Measurements from ENCODE around the gene HGF.

HGF gene

GRCh38 chr7:81682873-81683272 lies 87.0 kb downstream of the HGF start:
- H3K79me2 ChIP-seq (ENCODE audit: insufficient read depth, low read length), result no peaks in the 10 kb centered on the region
- H3K4me3 ChIP-seq (ENCODE audit: insufficient read depth, low read length, poor library complexity, severe bottlenecking), result no peak overlapping the region
- H3F3A ChIP-seq (ENCODE audit: insufficient read depth), result no peaks in the 10 kb centered on the region
- H3K36me3 ChIP-seq (ENCODE audit: low read length), result no peaks in the 10 kb centered on the region
- no peak overlapping the region for H3K4me2 ChIP-seq (ENCODE audit: low read depth, low read length, poor library complexity, severe bottlenecking)
- no peak overlapping the region for H2AFZ ChIP-seq (ENCODE audit: low read depth, low read length, severe bottlenecking)
- H3K27me3 ChIP-seq (ENCODE audit: low read length), result no peaks in the 10 kb centered on the region
- H3K9me3 ChIP-seq (ENCODE audit: insufficient read depth, low read length), result no peaks in the 10 kb centered on the region
- H4K20me1 ChIP-seq (ENCODE audit: low read depth, low read length), result no peaks in the 10 kb centered on the region
- no peak for TF ChIP-seq CTCF (IDR thresholded peaks at IDR 0.05; ENCODE audit: insufficient read depth, low read length, poor library complexity, severe bottlenecking)
- no peak for TF ChIP-seq EZH2phosphoT487 (conservative IDR thresholded peaks at IDR 0.05; ENCODE audit: low read length)
- H3K9me2 ChIP-seq (replicated peaks; ENCODE audit: insufficient read depth, low read length), result no peaks in the 10 kb centered on the region
- H3K9ac ChIP-seq (ENCODE audit: low read length), result no peak overlapping the region
- H3K27ac ChIP-seq (ENCODE audit: low read depth, low read length), result no peak overlapping the region

GRCh38 chr7:81680120-81680519 lies 89.7 kb downstream of the HGF start:
- Histone ChIP-seq H4K20me1 (ENCODE audit: low read depth, low read length) (no peaks in the 10 kb centered on the region), H3K9me3 (ENCODE audit: insufficient read depth, low read length) (no peaks in the 10 kb centered on the region), H3K27me3 (ENCODE audit: low read length) (no peaks in the 10 kb centered on the region), H3K79me2 (ENCODE audit: insufficient read depth, low read length) (no peaks in the 10 kb centered on the region), H3K4me2 (ENCODE audit: low read depth, low read length, poor library complexity, severe bottlenecking) (no peak overlapping the region), H3K4me3 (ENCODE audit: insufficient read depth, low read length, poor library complexity, severe bottlenecking) (no peak overlapping the region), H3K9ac (ENCODE audit: low read length) (no peak overlapping the region), H3K27ac (ENCODE audit: low read depth, low read length) (no peak overlapping the region), H2AFZ (ENCODE audit: low read depth, low read length, severe bottlenecking) (no peak overlapping the region), H3F3A (ENCODE audit: insufficient read depth) (no peaks in the 10 kb centered on the region), H3K36me3 (ENCODE audit: low read length) (no peaks in the 10 kb centered on the region), H3K9me2 (replicated peaks; ENCODE audit: insufficient read depth, low read length) (no peaks in the 10 kb centered on the region)
- TF ChIP-seq CTCF (IDR thresholded peaks at IDR 0.05; ENCODE audit: insufficient read depth, low read length, poor library complexity, severe bottlenecking) (no peak), EZH2phosphoT487 (conservative IDR thresholded peaks at IDR 0.05; ENCODE audit: low read length) (no peak)

- no peak overlapping the region for H3K9ac ChIP-seq (ENCODE audit: low read length)
- H3K4me3 ChIP-seq (ENCODE audit: insufficient read depth, low read length, poor library complexity, severe bottlenecking), result no peak overlapping the region
- H3K36me3 ChIP-seq (ENCODE audit: low read length), result no peaks in the 10 kb centered on the region
- TF ChIP-seq EZH2phosphoT487 (conservative IDR thresholded peaks at IDR 0.05; ENCODE audit: low read length) (no peak), CTCF (IDR thresholded peaks at IDR 0.05; ENCODE audit: insufficient read depth, low read length, poor library complexity, severe bottlenecking) (no peak)
- H2AFZ ChIP-seq (ENCODE audit: low read depth, low read length, severe bottlenecking), result no peak overlapping the region
- no peaks in the 10 kb centered on the region for H3K9me2 ChIP-seq (replicated peaks; ENCODE audit: insufficient read depth, low read length)
- H3F3A ChIP-seq (ENCODE audit: insufficient read depth), result no peaks in the 10 kb centered on the region
- H3K27ac ChIP-seq (ENCODE audit: low read depth, low read length), result no peak overlapping the region
- H3K79me2 ChIP-seq (ENCODE audit: insufficient read depth, low read length), result no peaks in the 10 kb centered on the region
- no peak overlapping the region for H3K4me2 ChIP-seq (ENCODE audit: low read depth, low read length, poor library complexity, severe bottlenecking)
- H3K9me3 ChIP-seq (ENCODE audit: insufficient read depth, low read length), result no peaks in the 10 kb centered on the region
- no peaks in the 10 kb centered on the region for H4K20me1 ChIP-seq (ENCODE audit: low read depth, low read length)
- H3K27me3 ChIP-seq (ENCODE audit: low read length), result no peaks in the 10 kb centered on the region
These were observed 93.0 kb downstream of the HGF start for GRCh38 chr7:81676813-81677212.
